GM19193 (cell line): Measurements from ENCODE around the gene PKNOX1.
"Not testable (repeated sequence)": the region's sequence is repeated elsewhere in the genome, so short reads cannot be mapped to it uniquely, and the experiment has no call there.

Experiments used
- POLR2A ChIP-seq: IDR thresholded peaks from 4 replicates; pipeline ENCODE4 v1.6.1; 2011; ENCODE audit not compliant: insufficient read depth, insufficient read length; ENCODE audit errors: extremely low read depth

Gene PKNOX1

DNA sequence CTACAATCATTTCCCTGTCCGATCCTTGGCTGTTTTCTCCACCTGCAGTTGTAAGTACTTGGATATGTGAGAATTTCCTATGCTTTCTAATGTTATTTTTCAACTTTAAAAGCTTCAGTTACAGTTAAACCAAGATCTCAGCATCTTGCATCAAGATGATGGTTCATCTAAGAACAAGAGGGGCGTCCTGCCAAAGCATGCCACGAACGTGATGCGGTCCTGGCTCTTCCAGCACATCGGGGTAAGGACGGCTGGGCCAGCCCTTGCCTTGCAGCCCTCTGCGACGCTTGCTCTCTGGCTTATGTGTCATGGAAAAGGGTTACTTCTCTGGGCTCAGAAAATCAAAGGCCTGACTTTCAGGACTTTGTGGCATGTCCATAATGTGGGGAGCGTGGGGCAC is 46.8 kb downstream of the PKNOX1 start:
- TF ChIP-seq POLR2A, result no peak

DNA sequence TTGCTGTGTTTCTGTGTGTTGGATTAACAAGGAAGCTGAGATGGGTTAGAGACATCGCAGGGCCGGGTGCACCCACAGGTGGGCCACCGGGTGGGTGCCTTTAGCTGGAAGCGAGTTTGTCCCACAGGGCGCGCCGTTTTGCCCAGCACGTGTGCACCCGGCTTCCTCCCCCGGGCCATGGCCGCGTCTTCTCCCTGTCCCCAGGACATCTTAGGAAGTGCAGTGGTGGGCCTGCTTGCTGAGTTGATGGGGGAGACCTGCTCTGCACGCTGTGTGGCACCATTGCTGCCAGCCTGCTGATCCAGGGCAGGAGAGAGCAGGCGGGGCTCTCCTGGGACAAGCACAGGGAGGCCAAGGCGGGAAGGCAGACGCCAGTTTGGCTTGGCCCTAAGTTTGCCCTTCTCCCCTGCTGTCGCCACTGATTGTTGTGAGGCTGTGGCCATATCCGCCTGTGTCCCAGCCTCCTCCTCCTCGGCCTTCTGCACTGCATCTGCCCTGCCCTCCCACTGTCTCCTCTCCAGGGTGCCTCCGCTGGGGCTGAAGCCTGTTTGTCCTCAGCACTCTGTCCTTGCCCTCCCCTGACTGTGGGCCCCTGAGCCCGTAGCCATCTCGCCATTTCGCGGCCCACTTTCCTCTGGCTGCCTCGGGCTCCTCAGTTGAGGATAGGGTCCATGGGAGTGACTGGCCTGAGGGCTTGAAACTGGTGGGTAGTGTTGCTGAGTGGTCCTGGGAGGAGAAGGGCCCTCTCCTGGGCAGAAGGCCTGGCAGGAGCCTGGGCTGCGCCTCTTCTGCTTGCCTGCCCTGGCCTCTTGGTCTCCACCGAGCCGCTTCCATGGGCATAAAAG is 47.6 kb downstream of the PKNOX1 start:
- TF ChIP-seq POLR2A, result no peak

DNA sequence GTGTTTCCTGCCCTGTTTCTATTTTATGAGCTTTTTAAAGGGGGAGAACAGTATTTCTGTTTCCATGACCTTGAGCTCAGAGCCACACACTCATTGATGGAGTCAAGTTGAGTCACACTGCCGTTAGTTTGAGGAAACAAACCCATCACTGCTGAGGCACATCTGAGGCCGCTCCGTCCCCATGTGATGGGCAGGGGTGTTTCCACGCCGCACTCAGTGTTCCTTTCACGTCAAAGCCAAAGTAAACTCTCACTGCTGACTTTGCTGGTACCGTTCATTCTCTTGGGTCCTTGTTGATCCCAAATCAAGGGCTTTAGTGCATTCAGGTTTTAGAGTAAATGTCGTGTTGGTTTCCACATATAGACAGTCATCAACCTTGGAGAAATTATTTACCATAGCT is 48.8 kb downstream of the PKNOX1 start:
- no peak for TF ChIP-seq POLR2A

DNA sequence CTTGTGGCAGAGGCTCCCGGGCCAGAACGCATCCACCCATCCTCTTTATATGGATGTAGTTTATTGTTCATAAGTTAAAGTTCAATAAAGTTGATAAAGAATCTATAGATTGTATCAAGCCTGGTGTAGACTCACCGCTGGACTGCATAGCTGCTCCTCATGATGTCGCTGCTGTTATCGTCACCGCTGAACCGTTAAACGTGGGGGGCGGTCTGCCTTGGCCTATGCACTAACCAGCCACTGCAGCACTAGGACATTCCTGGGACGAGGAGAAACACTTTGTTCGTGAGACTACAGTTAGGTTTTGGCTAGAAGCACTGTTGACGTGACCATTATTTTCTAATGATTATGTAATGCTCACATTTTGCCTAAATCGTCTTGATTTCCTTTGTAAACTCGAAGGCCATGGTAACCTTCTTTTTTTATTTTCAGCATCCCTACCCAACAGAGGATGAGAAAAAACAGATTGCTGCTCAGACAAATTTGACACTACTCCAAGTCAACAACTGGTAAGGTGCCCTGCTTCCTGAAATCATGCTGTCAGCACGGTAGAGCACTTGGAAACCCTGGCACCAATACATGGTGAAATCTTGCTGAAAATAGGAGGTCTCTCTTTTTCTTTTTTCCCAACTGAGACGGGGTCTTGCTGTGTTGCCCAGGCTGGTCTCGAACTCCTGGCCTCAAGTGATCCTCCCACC is 50.2 kb downstream of the PKNOX1 start:
- no peak for TF ChIP-seq POLR2A

DNA sequence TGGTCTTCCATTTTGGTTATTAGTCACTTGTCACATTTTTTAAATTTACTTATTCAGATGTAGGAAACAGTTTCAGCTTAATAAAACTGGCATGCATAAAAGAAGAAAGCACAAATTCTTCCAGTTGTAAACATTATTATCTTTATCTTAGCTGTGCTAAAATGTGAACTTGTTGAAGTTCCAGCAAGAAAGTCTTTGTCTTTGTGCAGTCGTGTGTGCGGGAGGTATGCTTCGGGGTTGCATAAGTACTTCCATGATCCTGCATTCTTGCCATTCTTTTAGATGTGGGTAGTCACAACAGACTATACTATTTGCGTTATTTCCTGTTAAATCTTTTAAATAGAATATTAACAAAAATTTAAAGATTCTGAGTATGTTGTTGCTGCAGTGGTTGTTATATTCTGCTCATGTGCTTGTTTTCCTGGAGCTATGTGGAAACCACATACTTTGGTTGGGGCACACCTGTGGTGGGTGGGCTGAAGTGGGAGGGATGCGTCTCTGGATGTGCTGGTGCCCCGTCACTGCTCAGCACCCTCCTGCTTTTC is 51.3 kb downstream of the PKNOX1 start:
- no peak for TF ChIP-seq POLR2A

DNA sequence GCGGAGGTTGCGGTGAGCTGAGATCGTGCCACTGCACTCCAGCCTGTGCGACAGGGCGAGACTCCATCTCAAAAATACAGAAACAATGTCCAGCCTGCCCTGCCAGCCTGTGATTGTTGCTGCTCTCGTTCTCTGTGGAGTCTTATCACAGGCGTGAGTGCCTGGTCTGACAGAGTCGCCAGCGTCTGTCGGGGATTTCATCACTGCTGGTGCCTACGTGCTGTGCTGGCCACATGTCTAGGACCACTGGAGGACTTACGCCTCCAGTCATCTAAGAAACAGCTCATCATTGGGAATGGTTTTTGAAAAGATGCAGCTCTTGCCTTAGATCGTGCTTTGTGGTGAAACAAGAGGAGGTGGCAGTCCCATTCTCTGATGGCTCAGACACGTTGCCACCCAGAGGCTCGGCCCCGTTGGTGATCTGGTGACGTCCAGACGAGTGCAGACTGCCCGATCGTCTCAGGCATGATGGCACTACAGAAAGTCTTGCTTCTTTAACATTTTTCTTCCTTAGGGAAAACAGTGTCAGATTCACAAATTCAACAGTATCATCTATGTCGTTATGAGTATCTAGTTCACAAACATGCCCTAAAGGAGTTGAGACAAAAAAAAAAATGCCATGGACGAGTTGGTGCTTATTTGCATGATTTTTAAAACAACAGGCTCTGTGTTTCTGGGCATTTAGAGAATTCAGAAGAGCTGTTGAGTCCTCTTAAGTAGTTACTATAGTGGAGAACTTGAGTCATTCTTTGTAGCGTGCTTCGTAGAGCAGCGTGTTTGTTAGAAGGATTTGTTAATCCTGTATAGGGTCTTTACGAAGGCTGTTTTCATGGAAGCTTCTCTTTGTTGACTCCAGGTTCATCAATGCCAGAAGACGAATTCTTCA is 53.7 kb downstream of the PKNOX1 start:
- no peak for TF ChIP-seq POLR2A

DNA sequence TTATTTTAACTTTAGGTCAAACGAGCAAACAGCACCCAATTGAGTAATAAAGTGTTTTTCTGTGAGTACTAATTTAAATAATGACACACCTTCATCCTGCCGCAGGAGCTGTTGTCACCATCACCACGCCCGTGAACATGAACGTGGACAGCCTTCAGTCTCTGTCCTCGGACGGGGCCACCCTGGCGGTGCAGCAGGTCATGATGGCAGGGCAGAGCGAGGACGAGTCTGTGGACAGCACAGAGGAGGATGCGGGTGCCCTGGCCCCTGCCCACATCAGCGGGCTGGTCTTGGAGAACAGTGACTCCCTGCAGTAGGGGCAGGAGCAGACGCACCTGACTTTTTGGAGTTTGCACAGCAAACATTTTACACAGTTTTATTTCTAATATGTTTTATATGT is 55.4 kb downstream of the PKNOX1 start:
- no peak for TF ChIP-seq POLR2A

DNA sequence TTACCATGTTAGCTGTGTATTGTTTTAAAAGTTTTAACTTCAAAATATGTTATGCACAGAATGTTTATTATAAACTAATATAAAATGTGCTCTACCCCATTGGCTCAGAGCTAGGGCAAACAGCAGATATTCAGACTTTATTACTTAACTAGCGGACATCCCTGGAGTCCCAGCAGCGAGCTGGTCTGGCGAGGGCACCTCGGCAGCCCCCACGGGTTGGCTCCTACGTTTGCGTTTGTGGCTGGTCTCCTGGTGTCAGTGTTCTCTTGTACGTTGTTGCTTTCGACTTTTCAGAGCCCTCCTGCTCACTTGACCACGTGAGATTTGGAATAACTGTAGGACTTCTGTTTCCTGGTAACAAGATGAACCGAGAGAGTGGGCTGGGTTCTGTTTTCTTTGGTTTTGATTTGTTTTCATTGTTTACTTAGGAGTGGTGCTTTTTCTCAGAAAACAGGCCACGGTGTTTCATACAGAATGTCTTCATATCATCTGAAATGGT is 56.8 kb downstream of the PKNOX1 start:
- TF ChIP-seq POLR2A, result no peak

DNA sequence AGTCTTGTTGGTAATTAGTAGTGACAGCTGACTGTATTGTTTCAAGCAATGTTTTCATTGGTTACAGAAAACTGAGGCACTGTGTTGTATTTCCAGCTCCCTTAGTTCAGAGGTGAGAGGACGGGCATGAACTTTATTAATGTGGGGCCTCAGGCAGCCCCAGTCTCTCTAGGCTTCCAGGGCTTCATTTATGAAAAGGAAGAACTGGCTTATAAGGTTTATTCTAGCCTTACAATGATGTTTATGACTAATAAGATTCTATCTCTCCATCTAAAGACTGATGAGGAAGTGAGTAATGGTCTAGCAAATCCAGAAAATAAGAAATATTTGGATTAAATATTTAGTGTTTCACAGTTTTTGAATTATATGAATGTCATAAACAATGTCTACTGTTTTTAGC is 59.7 kb downstream of the PKNOX1 start:
- no peak for TF ChIP-seq POLR2A

DNA sequence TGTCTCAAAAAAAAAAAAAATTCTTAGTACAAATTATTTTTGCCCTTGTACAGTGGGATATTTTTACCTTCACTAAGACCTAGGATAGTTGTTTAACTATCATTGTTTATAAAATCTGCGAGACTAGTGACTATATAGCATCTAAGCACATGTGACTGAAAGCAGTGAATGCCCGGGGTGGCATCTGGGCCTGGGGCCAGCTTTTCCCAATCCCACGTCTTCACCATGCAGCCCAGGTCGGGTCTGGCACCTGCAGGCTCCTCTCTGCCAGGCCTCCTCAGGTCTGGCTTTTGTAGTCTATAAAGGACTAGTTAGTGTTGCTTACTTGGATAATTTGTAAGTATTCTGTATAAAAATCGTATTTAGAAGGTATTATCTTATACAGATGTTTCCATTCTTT is 60.5 kb downstream of the PKNOX1 start:
- no peak for TF ChIP-seq POLR2A

DNA sequence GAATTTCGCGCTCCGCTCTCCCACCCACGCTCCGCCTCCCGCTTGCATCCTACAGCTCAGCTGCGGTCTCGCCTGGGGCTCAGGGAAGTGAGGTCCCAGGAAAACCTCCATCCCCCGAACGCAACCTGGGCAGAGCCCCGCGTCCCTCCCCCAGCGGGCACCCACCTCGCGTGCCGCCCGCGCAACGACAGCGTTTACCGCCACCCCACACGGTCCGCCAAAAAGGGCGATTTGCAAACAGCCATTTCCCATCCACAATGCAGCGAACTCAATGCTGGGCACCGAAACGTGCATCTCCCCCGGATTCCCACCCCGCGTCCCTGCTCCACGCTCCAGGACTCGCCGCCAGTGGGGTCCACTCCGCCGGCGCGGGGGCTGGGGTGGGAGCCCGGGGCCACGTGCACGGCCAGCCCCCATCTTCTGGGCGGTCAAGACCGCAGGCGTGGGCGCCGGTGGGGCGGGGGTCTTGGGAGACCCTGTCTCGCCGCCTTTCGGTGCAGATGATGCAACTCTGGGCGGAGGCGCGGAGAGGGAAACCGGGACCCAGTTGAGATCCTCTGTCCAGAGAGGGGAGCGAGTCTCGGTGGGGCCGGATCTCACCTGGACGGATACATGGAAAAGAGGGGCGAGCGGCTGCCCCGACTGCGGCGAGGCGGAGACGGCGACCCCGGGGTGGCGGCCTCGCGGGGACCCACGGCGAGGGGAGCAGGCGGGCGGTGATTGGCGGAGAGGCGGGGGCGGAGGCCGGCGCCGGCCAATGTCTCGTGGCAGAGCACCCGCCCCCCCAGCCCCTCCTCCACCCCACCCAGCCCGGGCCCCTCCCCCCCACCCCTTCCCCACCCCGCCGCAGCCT is 101.0 kb downstream of the PKNOX1 start, which contains the start of gene CBS:
TSS of gene CBS (minus strand) at position 666 of the 853 bp plus-strand sequence. CDS start 3,642 bp downstream, outside the sequence.
- TF ChIP-seq POLR2A, result not testable (repeated sequence)
